ENCODE measurements around the gene EIF3B.

DNA sequence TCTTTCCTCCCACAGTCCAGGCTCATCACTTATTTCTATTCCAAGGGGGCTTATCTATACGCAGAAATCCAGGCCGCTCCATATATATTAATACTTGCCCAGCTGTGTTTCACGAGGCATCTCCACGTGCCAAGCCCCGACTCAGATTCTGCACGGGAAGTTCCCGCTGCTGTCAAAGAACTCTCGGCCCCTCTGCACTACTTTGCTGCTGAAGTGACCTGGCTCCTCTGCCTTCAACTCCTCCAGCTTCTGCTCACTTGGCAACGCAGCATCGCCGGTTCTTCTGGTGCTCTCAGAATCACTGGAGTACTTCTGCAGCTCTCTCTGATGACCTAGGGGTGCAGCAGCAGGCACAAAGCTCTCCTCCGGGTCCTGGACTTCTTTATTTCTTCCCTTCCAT lies 39.1 kb downstream of the EIF3B start:
- TF ChIP-seq, protein P1, sequence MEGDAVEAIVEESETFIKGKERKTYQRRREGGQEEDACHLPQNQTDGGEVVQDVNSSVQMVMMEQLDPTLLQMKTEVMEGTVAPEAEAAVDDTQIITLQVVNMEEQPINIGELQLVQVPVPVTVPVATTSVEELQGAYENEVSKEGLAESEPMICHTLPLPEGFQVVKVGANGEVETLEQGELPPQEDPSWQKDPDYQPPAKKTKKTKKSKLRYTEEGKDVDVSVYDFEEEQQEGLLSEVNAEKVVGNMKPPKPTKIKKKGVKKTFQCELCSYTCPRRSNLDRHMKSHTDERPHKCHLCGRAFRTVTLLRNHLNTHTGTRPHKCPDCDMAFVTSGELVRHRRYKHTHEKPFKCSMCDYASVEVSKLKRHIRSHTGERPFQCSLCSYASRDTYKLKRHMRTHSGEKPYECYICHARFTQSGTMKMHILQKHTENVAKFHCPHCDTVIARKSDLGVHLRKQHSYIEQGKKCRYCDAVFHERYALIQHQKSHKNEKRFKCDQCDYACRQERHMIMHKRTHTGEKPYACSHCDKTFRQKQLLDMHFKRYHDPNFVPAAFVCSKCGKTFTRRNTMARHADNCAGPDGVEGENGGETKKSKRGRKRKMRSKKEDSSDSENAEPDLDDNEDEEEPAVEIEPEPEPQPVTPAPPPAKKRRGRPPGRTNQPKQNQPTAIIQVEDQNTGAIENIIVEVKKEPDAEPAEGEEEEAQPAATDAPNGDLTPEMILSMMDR (IDR thresholded peaks at IDR 0.05; ENCODE audit: low read length) = no peak
- no peak for TF ChIP-seq EZH2 (IDR thresholded peaks at IDR 0.05; ENCODE audit: borderline replicate concordance, low read length)
